Panc1 (cell line): Measurements from ENCODE around the gene MACROD2. TPM values are rescaled to one million over a fixed set of nuclear protein-coding genes. Genes with fewer than 3 reads are reported as not detected.

ENCODE experiments used
- ATAC-seq: fragments of 200-7000 bp; cut with Tn5 transposase; 2 replicates; pipeline ENCODE4 v1.9.1; 2020; ENCODE audit warnings: mild to moderate bottlenecking, moderate library complexity
- BruUV-seq: library from RNA; stranded (reverse); fragments of 400-500 nt; replicated peaks from 2 replicates; lab custom pipeline; 2021; lab: Mats Ljungman, UMichigan
- CTCF ChIA-PET: fragments of 300-600 bp; sonication (Branson Sonifier 250); formaldehyde crosslinking; loops from one replicate; lab custom pipeline; 2022; ENCODE audit warnings: antibody characterized with exemption; lab: Charles Lee
- POLR2A ChIA-PET: fragments of 300-600 bp; sonication (Branson Sonifier 250); formaldehyde crosslinking; loops from one replicate; lab custom pipeline; 2022; ENCODE audit warnings: antibody characterized with exemption; lab: Charles Lee
- DNase-seq: peaks from one replicate; pipeline ENCODE4 v3.0.0-alpha.2; 2010; ENCODE audit warnings: low read depth, low spot score
- H3K27ac ChIP-seq: 2 replicates; pipeline ENCODE4 v1.5.1; 2011; ENCODE audit warnings: mild to moderate bottlenecking, low read length, inconsistent platforms
- H3K27me3 ChIP-seq: fragments of 200-500 bp; sonication (Bioruptor generic); 2 replicates; pipeline ENCODE4 v1.6.0; 2014; ENCODE audit warnings: low read length, inconsistent platforms; ENCODE audit not compliant: control insufficient read depth, insufficient read depth
- H3K36me3 ChIP-seq: fragments of 200-500 bp; sonication (Bioruptor generic); 2 replicates; pipeline ENCODE4 v1.5.1; 2014; ENCODE audit warnings: inconsistent platforms, mild to moderate bottlenecking, low read length, moderate library complexity; ENCODE audit not compliant: control insufficient read depth, insufficient read depth
- H3K4me1 ChIP-seq: 2 replicates; pipeline ENCODE4 v1.5.1; 2011; ENCODE audit warnings: inconsistent platforms, mild to moderate bottlenecking, low read length, moderate library complexity; ENCODE audit not compliant: control insufficient read depth, insufficient read depth
- H3K4me3 ChIP-seq, 2 experiments: 2 replicates each; pipeline ENCODE4 v1.5.1; 2011 to 2012; ENCODE audit warnings: low read depth in 2 of 2, low read length in 2 of 2, mild to moderate bottlenecking in 2 of 2, inconsistent platforms in 1 of 2, moderate library complexity in 1 of 2
- H3K9me3 ChIP-seq: fragments of 200-500 bp; sonication (Bioruptor generic); 2 replicates; pipeline ENCODE4 v1.5.1; 2014; ENCODE audit warnings: low read depth, mild to moderate bottlenecking, inconsistent platforms, low read length, moderate library complexity; ENCODE audit not compliant: control insufficient read depth, insufficient read depth
- POLR2AphosphoS5 ChIP-seq: IDR thresholded peaks from 2 replicates; pipeline ENCODE4 v1.6.1; 2012; ENCODE audit warnings: mild to moderate bottlenecking, low read depth, low read length, moderate library complexity
- REST ChIP-seq, 2 experiments: IDR thresholded peaks; 2 replicates each; pipeline ENCODE4 v1.6.1; 2011 to 2012; ENCODE audit warnings: low read depth in 2 of 2, control low read depth in 1 of 2, low read length in 1 of 2, mild to moderate bottlenecking in 1 of 2, moderate library complexity in 1 of 2; ENCODE audit not compliant: insufficient read depth in 1 of 2
- SIN3A ChIP-seq: IDR thresholded peaks from 2 replicates; pipeline ENCODE4 v1.6.1; 2012; ENCODE audit warnings: low read depth, mild to moderate bottlenecking, low read length, moderate library complexity, borderline replicate concordance; ENCODE audit not compliant: insufficient read depth
- TCF7L2 ChIP-seq: IDR thresholded peaks from 2 replicates; pipeline ENCODE4 v1.6.1; 2011; ENCODE audit warnings: mild to moderate bottlenecking, low read depth, low read length, inconsistent platforms
- in situ Hi-C: cut with HindIII; loops from 2 replicates; pipeline ENCODE4 v1.10.0; 2016; ENCODE audit warnings: low sequenced_read_pairs, low pct_unique_long_range_greater_than_20kb
- intact Hi-C: fragments of 100-400 bp; cut with micrococcal nuclease; formaldehyde crosslinking; loops from one replicate; pipeline ENCODE4 v1.10.0; 2022; ENCODE audit not compliant: unreplicated experiment
- total RNA-seq: library from RNA; stranded (reverse); gene quantifications from one replicate; pipeline ENCODE4 v1.2.1, GENCODE V29; 2021; ENCODE audit not compliant: unreplicated experiment
- TF ChIP-seq, protein P1 (sequence below): fragments of 450-650 bp; IDR thresholded peaks from 2 replicates; pipeline ENCODE4 v1.5.1; 2017; ENCODE audit warnings: mild to moderate bottlenecking

The MACROD2 gene
- total RNA-seq, 1 experiment from 2014 or later, result 1.2 TPM

DNA sequence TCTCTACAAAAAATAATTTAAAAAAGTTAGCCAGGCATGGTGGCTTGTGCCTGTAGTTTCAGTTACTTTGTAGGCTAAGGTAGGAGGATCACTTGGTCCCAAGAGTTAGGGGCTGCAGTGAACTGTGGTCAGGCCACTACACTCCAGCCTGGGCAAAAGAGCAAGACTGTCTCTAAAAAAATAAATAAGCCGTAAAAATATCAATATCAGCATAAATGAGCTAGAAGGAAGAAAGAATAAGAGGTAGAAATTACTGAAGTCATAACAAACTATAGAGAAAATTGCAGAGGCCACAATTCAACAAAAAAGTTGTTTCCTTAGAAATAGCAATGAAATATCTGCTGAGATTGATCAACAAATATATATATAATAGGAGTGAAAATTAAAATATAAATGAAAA lies 1169.4 kb downstream of the MACROD2 start:
- Histone ChIP-seq H3K9me3 (peaks cover 6% of the 10 kb centered on the region; the same call in 1 of the 2 replicates), H3K36me3 (no peaks in the 10 kb centered on the region), H3K27me3 (no peaks in the 10 kb centered on the region), H3K4me3 (no peak overlapping the region), H3K27ac (no peak overlapping the region), H3K4me1 (no peaks in the 10 kb centered on the region)
- TF ChIP-seq POLR2AphosphoS5, result no peak
- TF ChIP-seq, protein P1, sequence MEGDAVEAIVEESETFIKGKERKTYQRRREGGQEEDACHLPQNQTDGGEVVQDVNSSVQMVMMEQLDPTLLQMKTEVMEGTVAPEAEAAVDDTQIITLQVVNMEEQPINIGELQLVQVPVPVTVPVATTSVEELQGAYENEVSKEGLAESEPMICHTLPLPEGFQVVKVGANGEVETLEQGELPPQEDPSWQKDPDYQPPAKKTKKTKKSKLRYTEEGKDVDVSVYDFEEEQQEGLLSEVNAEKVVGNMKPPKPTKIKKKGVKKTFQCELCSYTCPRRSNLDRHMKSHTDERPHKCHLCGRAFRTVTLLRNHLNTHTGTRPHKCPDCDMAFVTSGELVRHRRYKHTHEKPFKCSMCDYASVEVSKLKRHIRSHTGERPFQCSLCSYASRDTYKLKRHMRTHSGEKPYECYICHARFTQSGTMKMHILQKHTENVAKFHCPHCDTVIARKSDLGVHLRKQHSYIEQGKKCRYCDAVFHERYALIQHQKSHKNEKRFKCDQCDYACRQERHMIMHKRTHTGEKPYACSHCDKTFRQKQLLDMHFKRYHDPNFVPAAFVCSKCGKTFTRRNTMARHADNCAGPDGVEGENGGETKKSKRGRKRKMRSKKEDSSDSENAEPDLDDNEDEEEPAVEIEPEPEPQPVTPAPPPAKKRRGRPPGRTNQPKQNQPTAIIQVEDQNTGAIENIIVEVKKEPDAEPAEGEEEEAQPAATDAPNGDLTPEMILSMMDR, result no peak
- no peak for TF ChIP-seq SIN3A
- TF ChIP-seq TCF7L2, result no peak
- TF ChIP-seq REST (IDR thresholded peaks at IDR 0.05; ENCODE audit: insufficient read depth in 1 of 2, low read depth in 2 of 2, low read length in 1 of 2), result no peak
- POLR2A ChIA-PET, result no interaction called here
- in situ Hi-C loops, result no loop called here
- no TSS peak for BruUV-seq
- CTCF ChIA-PET, result no interaction called here
- ATAC-seq (no peak), DNase-seq (no peak)
- intact Hi-C loops, result no loop called here

GRCh38 chr20:15166744-15167143 lies 1171.4 kb downstream of the MACROD2 start:
- TF ChIP-seq, protein P1, result no peak
- TF ChIP-seq REST (IDR thresholded peaks at IDR 0.05; ENCODE audit: insufficient read depth in 1 of 2, low read depth in 2 of 2, low read length in 1 of 2), result no peak
- no peak for TF ChIP-seq SIN3A
- TF ChIP-seq POLR2AphosphoS5, result no peak
- no peak for TF ChIP-seq TCF7L2
- no TSS peak for BruUV-seq
- ATAC-seq, result no peak
- no peaks in the 10 kb centered on the region for H3K4me1 ChIP-seq
- no peaks in the 10 kb centered on the region for H3K27me3 ChIP-seq
- in situ Hi-C loops (no loop called here), intact Hi-C loops (no loop called here)
- ChIA-PET CTCF (no interaction called here), POLR2A (no interaction called here)
- no peaks in the 10 kb centered on the region for H3K36me3 ChIP-seq
- no peak for DNase-seq
- no peak overlapping the region for H3K4me3 ChIP-seq
- no peak overlapping the region for H3K27ac ChIP-seq
- H3K9me3 ChIP-seq, result peaks cover 7% of the 10 kb centered on the region; the same call in 1 of the 2 replicates
